HL-60/S4 treated with phorbol 12-myristate 13-acetate at 8.2 ng/mL for 4 days and 3 days (cell line): Measurements from ENCODE around the gene NAXE.
"Not testable (repeated sequence)": the region's sequence is repeated elsewhere in the genome, so short reads cannot be mapped to it uniquely, and the experiment has no call there.

Source experiments
- in situ Hi-C: fragments of 300-500 bp; cut with MboI; formaldehyde crosslinking; loops from 2 replicates; pipeline ENCODE4 v1.15.0; 2022; ENCODE audit warnings: low sequenced_read_pairs

NAXE gene

GRCh38 chr1:156592910-156593660 is 1.5 kb downstream of the NAXE start:
- in situ Hi-C loops, result no loop called here

GRCh38 chr1:156593661-156593989 is 2.0 kb downstream of the NAXE start:
- in situ Hi-C loops, result no loop called here

GRCh38 chr1:156594190-156594589 is 2.6 kb downstream of the NAXE start:
- in situ Hi-C loops, result no loop called here

GRCh38 chr1:156595016-156595415 is 3.4 kb downstream of the NAXE start:
- in situ Hi-C loops, result no loop called here

- in situ Hi-C loops, result no loop called here
Measured at GRCh38 chr1:156596426-156596825, 4.8 kb downstream of the NAXE start.

- in situ Hi-C loops, result no loop called here
Measured at GRCh38 chr1:156598125-156598524, 6.5 kb downstream of the NAXE start.

GRCh38 chr1:156598731-156599432 is 7.3 kb downstream of the NAXE start:
- in situ Hi-C loops, result no loop called here

GRCh38 chr1:156599811-156600210 is 8.2 kb downstream of the NAXE start:
- in situ Hi-C loops, result loop anchor here (10.0 kb wide), 1 partner anchor 145 kb away; no protein-coding TSS in a partner anchor

GRCh38 chr1:156600733-156601121 is 9.2 kb downstream of the NAXE start:
- in situ Hi-C loops, result loop anchor here (10.0 kb wide), 1 partner anchor 146 kb away; no protein-coding TSS in a partner anchor

GRCh38 chr1:156601122-156601830 is 9.7 kb downstream of the NAXE start, which contains the start of gene GPATCH4:
Gene GPATCH4, minus strand, starts transcription at chr1:156601479.
- in situ Hi-C loops, result loop anchor here (10.0 kb wide), 1 partner anchor 146 kb away; no protein-coding TSS in a partner anchor

- in situ Hi-C loops, result loop anchor here (10.0 kb wide), 1 partner anchor 147 kb away; no protein-coding TSS in a partner anchor
Measured at GRCh38 chr1:156601892-156602291, 10.3 kb downstream of the NAXE start.

- in situ Hi-C loops, result loop anchor here (10.0 kb wide), 1 partner anchor 148 kb away; no protein-coding TSS in a partner anchor
Measured at GRCh38 chr1:156602557-156602993, 11.0 kb downstream of the NAXE start.

- in situ Hi-C loops, result loop anchor here (10.0 kb wide), 1 partner anchor 153 kb away; no protein-coding TSS in a partner anchor
Measured at GRCh38 chr1:156607344-156607743, 15.8 kb downstream of the NAXE start.

- in situ Hi-C loops, result loop anchor here (10.0 kb wide), 1 partner anchor 153 kb away; no protein-coding TSS in a partner anchor
Measured at GRCh38 chr1:156608036-156608674, 16.6 kb downstream of the NAXE start.

- in situ Hi-C loops, result loop anchor here (10.0 kb wide), 1 partner anchor 154 kb away; no protein-coding TSS in a partner anchor
Measured at GRCh38 chr1:156608981-156609380, 17.4 kb downstream of the NAXE start.

- in situ Hi-C loops, result not testable (repeated sequence)
Measured at GRCh38 chr1:156610072-156610471, 18.5 kb downstream of the NAXE start.

- in situ Hi-C loops, result no loop called here
Measured at GRCh38 chr1:156612666-156613065, 21.1 kb downstream of the NAXE start.

- in situ Hi-C loops, result no loop called here
Measured at GRCh38 chr1:156615946-156616345, 24.4 kb downstream of the NAXE start.

- in situ Hi-C loops, result no loop called here
Measured at GRCh38 chr1:156616463-156616862, 24.9 kb downstream of the NAXE start.

GRCh38 chr1:156618853-156619581 is 27.4 kb downstream of the NAXE start, which contains the start of gene HAPLN2:
Gene HAPLN2, plus strand, starts transcription at chr1:156619415. Its CDS starts 4,076 bp downstream, at chr1:156623491.
- in situ Hi-C loops, result no loop called here
